Stimulated activated CD4-positive, alpha-beta T cell treated with anti-CD3 and anti-CD28 coated beads, Interleukin-12 subunit alpha, Interleukin-12 subunit beta, amount 100 ng/mL, for 4 hours (primary cell): ENCODE data around the gene DPH7.
"Not testable (repeated sequence)": the region's sequence is repeated elsewhere in the genome, so short reads cannot be mapped to it uniquely, and the experiment has no call there.

Source experiments
- DNase-seq: peaks from one replicate; pipeline ENCODE4 v3.0.0-alpha.2; 2020

The DPH7 gene

DNA sequence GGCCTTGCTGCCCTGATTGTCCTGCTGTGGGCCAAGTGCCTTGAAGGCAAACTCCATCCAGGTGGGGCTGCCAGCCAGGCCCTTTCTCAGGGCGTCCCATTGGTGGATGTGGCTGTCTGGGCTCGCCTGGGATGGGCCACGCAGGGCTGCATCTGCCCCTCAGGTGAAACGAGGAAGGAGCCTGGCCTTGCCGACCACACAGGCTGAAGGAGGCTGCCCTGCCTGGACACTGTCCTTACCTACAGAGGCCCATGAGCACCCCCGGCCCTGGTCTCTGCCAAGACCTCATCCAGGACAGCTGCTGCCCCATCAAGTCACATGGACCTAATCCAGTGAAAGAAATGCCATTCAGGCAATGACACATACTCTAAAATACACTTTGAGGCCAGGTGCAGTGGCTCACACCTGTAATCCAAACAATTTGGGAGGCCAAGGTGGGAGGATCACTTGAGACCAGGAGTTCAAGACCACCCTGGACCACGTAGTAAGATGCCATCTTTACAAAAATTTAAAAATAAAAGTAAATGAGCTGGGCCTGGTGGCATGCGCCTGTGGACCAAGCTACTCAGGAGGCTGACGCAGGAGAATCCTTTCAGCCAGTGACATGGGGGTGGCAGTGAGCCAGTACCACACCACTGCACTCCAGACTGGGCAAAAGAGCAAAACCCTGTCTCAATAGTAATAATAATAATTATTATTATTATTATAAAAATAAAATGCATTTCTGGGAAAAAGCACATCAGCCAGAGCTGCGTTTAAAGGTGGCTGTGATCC lies 62.4 kb downstream of the DPH7 start:
- DNase-seq = no peak

- DNase-seq = no peak
These were observed 63.4 kb downstream of the DPH7 start for GRCh38 chr9:137515338-137515724.

- no peak for DNase-seq
These were observed 63.9 kb downstream of the DPH7 start for GRCh38 chr9:137514691-137515337.

DNA sequence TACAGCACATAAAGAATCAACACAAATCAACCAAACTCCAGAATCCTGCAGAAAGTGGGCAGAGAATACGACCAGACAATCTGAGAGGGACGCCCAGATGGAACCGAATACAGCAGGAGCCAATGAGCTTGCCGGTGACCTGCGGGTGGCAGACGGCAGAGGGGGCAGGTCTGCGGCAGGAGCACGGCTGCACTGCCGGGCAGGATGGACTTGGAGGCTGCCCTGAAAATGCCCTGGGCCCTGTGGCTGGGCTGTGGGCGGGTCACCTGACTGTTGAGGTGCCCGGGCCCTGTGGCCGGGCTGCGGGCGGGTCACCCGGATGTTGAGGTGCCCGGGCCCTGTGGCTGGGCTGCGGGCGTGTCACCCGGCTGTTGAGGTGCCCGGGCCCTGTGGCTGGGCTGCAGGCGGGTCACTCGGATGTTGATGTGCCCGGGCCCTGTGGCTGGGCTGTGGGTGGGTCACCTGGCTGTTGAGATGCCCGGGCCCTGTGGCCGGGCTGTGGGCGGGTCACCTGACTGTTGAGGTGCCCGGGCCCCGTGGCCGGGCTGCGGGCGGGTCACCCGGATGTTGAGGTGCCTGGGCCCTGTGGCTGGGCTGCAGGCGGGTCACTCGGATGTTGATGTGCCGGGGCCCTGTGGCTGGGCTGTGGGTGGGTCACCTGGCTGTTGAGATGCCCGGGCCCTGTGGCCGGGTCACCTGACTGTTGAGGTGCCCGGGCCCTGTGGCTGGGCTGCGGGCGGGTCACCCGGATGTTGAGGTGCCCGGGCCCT lies 64.7 kb downstream of the DPH7 start:
- not testable (repeated sequence) for DNase-seq

DNA sequence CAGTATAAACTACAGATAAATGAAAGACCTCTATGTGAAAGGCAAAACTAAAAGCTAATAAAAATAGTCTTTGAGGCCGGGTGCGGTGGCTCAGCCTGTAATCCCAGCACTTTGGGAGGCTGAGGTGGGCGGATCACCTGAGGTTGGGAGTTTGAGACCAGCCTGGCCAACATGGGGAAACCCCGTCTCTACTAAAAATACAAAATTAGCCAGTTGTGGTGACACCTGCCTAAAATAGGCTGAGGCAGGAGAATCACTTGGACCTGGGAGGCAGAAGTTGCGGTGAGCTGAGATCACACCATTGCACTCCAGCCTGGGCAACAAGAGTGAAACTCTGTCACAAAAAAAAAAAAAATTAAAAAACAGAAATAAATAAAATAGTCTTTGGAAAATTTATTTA lies 65.6 kb downstream of the DPH7 start:
- not testable (repeated sequence) for DNase-seq

GRCh38 chr9:137511758-137512463 lies 66.8 kb downstream of the DPH7 start:
- DNase-seq = no peak

- DNase-seq = not testable (repeated sequence)
These were observed 67.6 kb downstream of the DPH7 start for GRCh38 chr9:137511126-137511525.

- no peak for DNase-seq
These were observed 69.5 kb downstream of the DPH7 start for GRCh38 chr9:137509198-137509597.

DNA sequence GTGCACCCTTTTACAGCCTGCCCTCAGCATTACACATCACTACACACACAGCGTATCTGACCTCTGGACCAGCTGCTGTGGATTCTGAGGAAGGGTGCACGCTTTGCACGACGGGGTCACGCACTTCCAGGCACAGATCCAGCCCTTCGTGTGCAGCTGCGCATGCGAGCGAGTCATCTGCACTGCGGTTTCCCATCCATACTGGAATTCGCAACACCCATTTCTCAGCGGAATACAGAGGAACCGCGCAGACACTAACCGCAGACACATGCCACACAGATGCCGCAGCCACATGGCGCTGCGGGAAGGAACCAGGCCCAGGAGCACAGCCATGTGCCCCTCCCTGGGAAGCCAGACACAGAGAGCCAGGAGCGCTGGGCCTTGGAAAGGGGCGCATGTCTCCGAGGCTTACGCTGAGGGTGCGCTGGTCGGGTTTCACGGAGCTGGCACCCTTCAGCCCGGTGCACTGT lies 72.0 kb downstream of the DPH7 start:
- no peak for DNase-seq

- DNase-seq = no peak
These were observed 72.5 kb downstream of the DPH7 start for GRCh38 chr9:137506274-137506673.

- DNase-seq = no peak
These were observed 73.1 kb downstream of the DPH7 start for GRCh38 chr9:137505421-137506140.
